ENCODE measurements around the gene FKBP14.

DNA sequence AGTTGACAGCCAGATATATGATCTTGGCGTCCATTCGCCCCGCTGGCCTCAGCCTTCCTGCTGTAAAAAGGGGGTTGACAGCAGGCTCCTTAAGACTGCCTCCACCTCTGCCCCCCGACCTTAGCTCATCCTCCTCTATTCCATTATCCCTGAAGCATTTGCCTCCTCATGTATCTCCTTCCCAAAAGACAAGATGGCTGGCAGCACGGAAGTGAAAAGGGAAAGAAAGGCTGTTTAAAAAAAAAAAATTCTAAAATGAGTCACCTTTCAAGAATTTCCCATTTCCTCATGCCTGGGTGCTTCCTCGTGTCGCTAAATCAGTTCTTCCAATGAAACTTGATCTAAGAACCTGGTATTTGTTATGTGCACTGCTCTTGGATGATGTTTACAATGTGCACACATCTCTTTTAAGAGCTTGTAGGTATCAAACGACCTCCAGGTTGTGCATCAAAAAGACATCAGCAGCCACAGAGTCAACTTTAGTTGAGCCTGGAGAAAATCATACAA lies 38.6 kb downstream of the FKBP14 start:
- TF ChIP-seq, protein P1, sequence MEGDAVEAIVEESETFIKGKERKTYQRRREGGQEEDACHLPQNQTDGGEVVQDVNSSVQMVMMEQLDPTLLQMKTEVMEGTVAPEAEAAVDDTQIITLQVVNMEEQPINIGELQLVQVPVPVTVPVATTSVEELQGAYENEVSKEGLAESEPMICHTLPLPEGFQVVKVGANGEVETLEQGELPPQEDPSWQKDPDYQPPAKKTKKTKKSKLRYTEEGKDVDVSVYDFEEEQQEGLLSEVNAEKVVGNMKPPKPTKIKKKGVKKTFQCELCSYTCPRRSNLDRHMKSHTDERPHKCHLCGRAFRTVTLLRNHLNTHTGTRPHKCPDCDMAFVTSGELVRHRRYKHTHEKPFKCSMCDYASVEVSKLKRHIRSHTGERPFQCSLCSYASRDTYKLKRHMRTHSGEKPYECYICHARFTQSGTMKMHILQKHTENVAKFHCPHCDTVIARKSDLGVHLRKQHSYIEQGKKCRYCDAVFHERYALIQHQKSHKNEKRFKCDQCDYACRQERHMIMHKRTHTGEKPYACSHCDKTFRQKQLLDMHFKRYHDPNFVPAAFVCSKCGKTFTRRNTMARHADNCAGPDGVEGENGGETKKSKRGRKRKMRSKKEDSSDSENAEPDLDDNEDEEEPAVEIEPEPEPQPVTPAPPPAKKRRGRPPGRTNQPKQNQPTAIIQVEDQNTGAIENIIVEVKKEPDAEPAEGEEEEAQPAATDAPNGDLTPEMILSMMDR (conservative IDR thresholded peaks at IDR 0.05; ENCODE audit: low read depth in 2 of 2): no peak
- TF ChIP-seq POLR2AphosphoS5 (IDR thresholded peaks at IDR 0.05; ENCODE audit: low read depth) (no peak), EZH2 (IDR thresholded peaks at IDR 0.05; ENCODE audit: low read depth, unreplicated experiment) (no peak), STAT1 (IDR thresholded peaks at IDR 0.05; ENCODE audit: unreplicated experiment) (no peak), ZNF331 (CRISPR knock-in tag; IDR thresholded peaks at IDR 0.05; ENCODE audit: low read depth) (no peak), EZH2phosphoT487 (IDR thresholded peaks at IDR 0.05; ENCODE audit: unreplicated experiment) (no peak)
- TF ChIP-seq, protein P2, sequence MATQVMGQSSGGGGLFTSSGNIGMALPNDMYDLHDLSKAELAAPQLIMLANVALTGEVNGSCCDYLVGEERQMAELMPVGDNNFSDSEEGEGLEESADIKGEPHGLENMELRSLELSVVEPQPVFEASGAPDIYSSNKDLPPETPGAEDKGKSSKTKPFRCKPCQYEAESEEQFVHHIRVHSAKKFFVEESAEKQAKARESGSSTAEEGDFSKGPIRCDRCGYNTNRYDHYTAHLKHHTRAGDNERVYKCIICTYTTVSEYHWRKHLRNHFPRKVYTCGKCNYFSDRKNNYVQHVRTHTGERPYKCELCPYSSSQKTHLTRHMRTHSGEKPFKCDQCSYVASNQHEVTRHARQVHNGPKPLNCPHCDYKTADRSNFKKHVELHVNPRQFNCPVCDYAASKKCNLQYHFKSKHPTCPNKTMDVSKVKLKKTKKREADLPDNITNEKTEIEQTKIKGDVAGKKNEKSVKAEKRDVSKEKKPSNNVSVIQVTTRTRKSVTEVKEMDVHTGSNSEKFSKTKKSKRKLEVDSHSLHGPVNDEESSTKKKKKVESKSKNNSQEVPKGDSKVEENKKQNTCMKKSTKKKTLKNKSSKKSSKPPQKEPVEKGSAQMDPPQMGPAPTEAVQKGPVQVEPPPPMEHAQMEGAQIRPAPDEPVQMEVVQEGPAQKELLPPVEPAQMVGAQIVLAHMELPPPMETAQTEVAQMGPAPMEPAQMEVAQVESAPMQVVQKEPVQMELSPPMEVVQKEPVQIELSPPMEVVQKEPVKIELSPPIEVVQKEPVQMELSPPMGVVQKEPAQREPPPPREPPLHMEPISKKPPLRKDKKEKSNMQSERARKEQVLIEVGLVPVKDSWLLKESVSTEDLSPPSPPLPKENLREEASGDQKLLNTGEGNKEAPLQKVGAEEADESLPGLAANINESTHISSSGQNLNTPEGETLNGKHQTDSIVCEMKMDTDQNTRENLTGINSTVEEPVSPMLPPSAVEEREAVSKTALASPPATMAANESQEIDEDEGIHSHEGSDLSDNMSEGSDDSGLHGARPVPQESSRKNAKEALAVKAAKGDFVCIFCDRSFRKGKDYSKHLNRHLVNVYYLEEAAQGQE (IDR thresholded peaks at IDR 0.05; ENCODE audit: unreplicated experiment): no peak
- TF ChIP-seq, protein P3, sequence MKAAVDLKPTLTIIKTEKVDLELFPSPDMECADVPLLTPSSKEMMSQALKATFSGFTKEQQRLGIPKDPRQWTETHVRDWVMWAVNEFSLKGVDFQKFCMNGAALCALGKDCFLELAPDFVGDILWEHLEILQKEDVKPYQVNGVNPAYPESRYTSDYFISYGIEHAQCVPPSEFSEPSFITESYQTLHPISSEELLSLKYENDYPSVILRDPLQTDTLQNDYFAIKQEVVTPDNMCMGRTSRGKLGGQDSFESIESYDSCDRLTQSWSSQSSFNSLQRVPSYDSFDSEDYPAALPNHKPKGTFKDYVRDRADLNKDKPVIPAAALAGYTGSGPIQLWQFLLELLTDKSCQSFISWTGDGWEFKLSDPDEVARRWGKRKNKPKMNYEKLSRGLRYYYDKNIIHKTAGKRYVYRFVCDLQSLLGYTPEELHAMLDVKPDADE (IDR thresholded peaks at IDR 0.05): no peak
